ENCODE data around the gene SYNCRIP. TPM values are rescaled to one million over a fixed set of nuclear protein-coding genes. Genes with fewer than 3 reads are reported as not detected.
"Not testable (repeated sequence)": the region's sequence is repeated elsewhere in the genome, so short reads cannot be mapped to it uniquely, and the experiment has no call there.

Gene SYNCRIP
- total RNA-seq, 1 experiment from 2014 or later, result 189 TPM

DNA sequence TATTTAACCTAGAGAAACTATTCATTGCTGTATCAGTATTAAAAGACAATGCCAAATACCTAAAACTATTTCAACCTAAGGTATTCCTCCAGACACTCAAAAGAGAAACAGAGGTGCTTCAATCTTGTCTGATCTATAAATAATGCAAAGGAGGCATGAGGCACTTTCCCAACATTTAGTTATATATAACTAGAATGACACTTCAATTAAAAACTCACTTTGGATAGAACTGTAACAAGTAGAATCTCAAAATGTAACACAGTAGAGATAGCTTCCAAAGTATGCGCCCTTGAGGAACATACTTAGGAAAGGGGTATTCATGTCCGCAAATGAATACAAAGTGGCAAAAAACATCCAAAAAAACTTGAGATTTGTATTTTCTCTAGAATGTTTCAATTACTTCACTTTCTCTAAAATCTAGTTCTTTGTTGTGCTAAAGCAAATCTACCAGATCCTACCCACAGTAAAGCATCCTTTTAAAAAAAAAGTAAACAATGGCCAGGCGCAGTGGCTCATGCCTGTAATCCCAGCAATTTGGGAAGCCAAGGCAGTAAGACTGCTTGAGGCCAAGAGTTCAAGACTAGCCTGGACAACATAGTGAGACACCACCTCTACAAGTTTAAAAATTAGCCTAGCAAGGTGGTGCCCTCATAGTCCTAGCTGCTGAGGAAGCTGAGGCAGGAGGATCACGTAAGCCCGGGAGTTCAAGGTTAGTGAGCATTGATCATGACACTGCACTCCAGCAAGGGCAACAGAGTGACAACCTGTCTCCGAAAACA lies 10.3 kb downstream of the SYNCRIP start:
- no peak for TF ChIP-seq CBX3 (IDR thresholded peaks at IDR 0.05; ENCODE audit: low read depth)
- TF ChIP-seq YY1 (IDR thresholded peaks at IDR 0.05; ENCODE audit: extremely low read depth, insufficient replicate concordance, low read depth, low read length), result no peak
- TF ChIP-seq SRF (IDR thresholded peaks at IDR 0.05; ENCODE audit: low read depth), result no peak
- TF ChIP-seq, protein P1, sequence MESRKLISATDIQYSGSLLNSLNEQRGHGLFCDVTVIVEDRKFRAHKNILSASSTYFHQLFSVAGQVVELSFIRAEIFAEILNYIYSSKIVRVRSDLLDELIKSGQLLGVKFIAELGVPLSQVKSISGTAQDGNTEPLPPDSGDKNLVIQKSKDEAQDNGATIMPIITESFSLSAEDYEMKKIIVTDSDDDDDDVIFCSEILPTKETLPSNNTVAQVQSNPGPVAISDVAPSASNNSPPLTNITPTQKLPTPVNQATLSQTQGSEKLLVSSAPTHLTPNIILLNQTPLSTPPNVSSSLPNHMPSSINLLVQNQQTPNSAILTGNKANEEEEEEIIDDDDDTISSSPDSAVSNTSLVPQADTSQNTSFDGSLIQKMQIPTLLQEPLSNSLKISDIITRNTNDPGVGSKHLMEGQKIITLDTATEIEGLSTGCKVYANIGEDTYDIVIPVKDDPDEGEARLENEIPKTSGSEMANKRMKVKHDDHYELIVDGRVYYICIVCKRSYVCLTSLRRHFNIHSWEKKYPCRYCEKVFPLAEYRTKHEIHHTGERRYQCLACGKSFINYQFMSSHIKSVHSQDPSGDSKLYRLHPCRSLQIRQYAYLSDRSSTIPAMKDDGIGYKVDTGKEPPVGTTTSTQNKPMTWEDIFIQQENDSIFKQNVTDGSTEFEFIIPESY (IDR thresholded peaks at IDR 0.05; ENCODE audit: extremely low read depth, insufficient replicate concordance, low read length), result no peak
- no peak for TF ChIP-seq EZH2 (IDR thresholded peaks at IDR 0.05)
- TF ChIP-seq EGR1 (IDR thresholded peaks at IDR 0.05; ENCODE audit: low read depth), result no peak
- no peak for TF ChIP-seq JUND (IDR thresholded peaks at IDR 0.05)
- TF ChIP-seq FOSL1 (IDR thresholded peaks at IDR 0.05; ENCODE audit: low read depth), result no peak
- TF ChIP-seq CEBPB (IDR thresholded peaks at IDR 0.05; ENCODE audit: low read depth), result no peak
- TF ChIP-seq ZFX (IDR thresholded peaks at IDR 0.05), result no peak
- peaks cover 67% of the 10 kb centered on the region for H4K20me1 ChIP-seq (ENCODE audit: insufficient read depth)
- intact Hi-C loops (cut with micrococcal nuclease), result no loop called here
- no peak overlapping the region for H3K4me3 ChIP-seq (replicated peaks in 1 of 2; ENCODE audit: low read depth in 1 of 2, low read length in 2 of 2)
- no peaks in the 10 kb centered on the region for H3K27me3 ChIP-seq (ENCODE audit: insufficient read depth, low read length)
- H3K9ac ChIP-seq (ENCODE audit: low read length), result no peak overlapping the region
- ChIA-PET POLR2A (interaction anchor here (1.2 kb wide), 1 partner anchor 47 kb away, joined by 3 read pairs; no protein-coding TSS in a partner anchor), RAD21 (ENCODE audit: low non-redundant PET in 1 of 2, low total read pairs in 2 of 2, uncharacterized antibody in 2 of 2, unreplicated experiment in 2 of 2) (no interaction called here), CTCF (no interaction called here)
- no peak for ATAC-seq
- no peak overlapping the region for H3K27ac ChIP-seq (ENCODE audit: low read depth, low read length)
- H3K9me2 ChIP-seq (ENCODE audit: insufficient read depth), result no peaks in the 10 kb centered on the region
- DNase-seq (ENCODE audit: low read depth, low spot score), result no peak
- BruUV-seq (replicated peaks), result no TSS peak
- 0 out of 4 replicates have a peak, but pooled peaks cover 0 to 4% of the 10 kb centered on the region in 2 experiments for H3K4me1 ChIP-seq (ENCODE audit: control insufficient read depth in 1 of 2, insufficient read depth in 2 of 2, low read length in 2 of 2)
- no peaks in the 10 kb centered on the region for H3K9me3 ChIP-seq (ENCODE audit: control insufficient read depth in 1 of 2, insufficient read depth in 1 of 2, low read depth in 1 of 2, low read length in 2 of 2)
- H3K36me3 ChIP-seq (ENCODE audit: control insufficient read depth in 1 of 2, insufficient read depth in 2 of 2, low read length in 2 of 2), result peaks cover 67 to 81% of the 10 kb centered on the region in 2 experiments
- H3K79me2 ChIP-seq (ENCODE audit: insufficient read depth, low read length), result peaks cover 98% of the 10 kb centered on the region
- H3K4me2 ChIP-seq (ENCODE audit: low read length), result no peak overlapping the region
- H2AFZ ChIP-seq (ENCODE audit: low read depth, low read length, poor library complexity, severe bottlenecking), result no peak overlapping the region

DNA sequence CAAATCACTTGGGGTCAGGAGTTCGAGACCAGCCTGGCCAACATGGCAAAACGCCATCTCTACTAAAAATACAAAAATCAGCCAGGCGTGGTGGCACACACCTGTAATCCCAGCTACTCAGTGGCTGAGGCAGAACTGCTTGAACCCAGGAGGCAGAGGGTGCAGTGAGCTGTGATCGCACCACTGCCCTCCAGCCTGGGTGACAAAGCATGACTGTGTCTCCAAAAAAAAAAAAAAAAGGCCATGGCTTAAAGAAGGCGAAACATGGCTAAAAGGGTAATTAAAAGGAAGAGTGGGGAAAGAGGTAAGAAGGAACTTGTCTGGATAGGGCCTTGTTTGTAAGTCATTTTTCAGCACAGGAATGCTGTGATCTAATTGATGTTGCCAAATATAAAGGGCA lies 11.6 kb downstream of the SYNCRIP start:
- intact Hi-C loops (cut with micrococcal nuclease); H3K4me3 ChIP-seq (replicated peaks in 1 of 2; ENCODE audit: low read depth in 1 of 2, low read length in 2 of 2); H2AFZ ChIP-seq (ENCODE audit: low read depth, low read length, poor library complexity, severe bottlenecking); H3K4me2 ChIP-seq (ENCODE audit: low read length); H3K9ac ChIP-seq (ENCODE audit: low read length); H3K27ac ChIP-seq (ENCODE audit: low read depth, low read length); H3K9me3 ChIP-seq (ENCODE audit: control insufficient read depth in 1 of 2, insufficient read depth in 1 of 2, low read depth in 1 of 2, low read length in 2 of 2); ATAC-seq; H3K27me3 ChIP-seq (ENCODE audit: insufficient read depth, low read length); BruUV-seq (replicated peaks); CTCF ChIA-PET; DNase-seq (ENCODE audit: low read depth, low spot score); H3K9me2 ChIP-seq (ENCODE audit: insufficient read depth); H3K4me1 ChIP-seq (ENCODE audit: control insufficient read depth in 1 of 2, insufficient read depth in 2 of 2, low read length in 2 of 2): not testable (repeated sequence)
- ChIA-PET RAD21 (ENCODE audit: low non-redundant PET in 1 of 2, low total read pairs in 2 of 2, uncharacterized antibody in 2 of 2, unreplicated experiment in 2 of 2) (interaction anchor here in 1 of 2 experiments (0.7 kb wide), 1 partner anchor 29 kb away, joined by 3 read pairs; no protein-coding TSS in a partner anchor), POLR2A (interaction anchor here (1.3 kb wide), 1 partner anchor 11 kb away, joined by 4 read pairs; the partner anchor contains the start of gene SYNCRIP)
- Histone ChIP-seq H3K36me3 (ENCODE audit: control insufficient read depth in 1 of 2, insufficient read depth in 2 of 2, low read length in 2 of 2) (peaks cover 63 to 81% of the 10 kb centered on the region in 2 experiments), H4K20me1 (ENCODE audit: insufficient read depth) (peaks cover 62% of the 10 kb centered on the region), H3K79me2 (ENCODE audit: insufficient read depth, low read length) (peaks cover 98% of the 10 kb centered on the region)

Measured in HCT116 (cell line).